IMR-90 (cell line): ENCODE results near the gene ARSD.

Experiments used
- BHLHE40 ChIP-seq: fragments of 150-350 bp; IDR thresholded peaks from 2 replicates; pipeline ENCODE4 v1.6.1; 2016; ENCODE audit warnings: mild to moderate bottlenecking, low read depth, low read length
- MAZ ChIP-seq: IDR thresholded peaks from 2 replicates; pipeline ENCODE4 v1.6.1; 2012; ENCODE audit warnings: low read depth, mild to moderate bottlenecking, low read length, improper control_type of control experiment, moderate library complexity, borderline replicate concordance
- MXI1 ChIP-seq: IDR thresholded peaks from 2 replicates; pipeline ENCODE4 v1.6.1; 2012; ENCODE audit warnings: low read depth, mild to moderate bottlenecking, low read length, moderate library complexity, borderline replicate concordance
- NFE2L2 ChIP-seq: fragments of 150-350 bp; IDR thresholded peaks from 2 replicates; pipeline ENCODE4 v1.6.1; 2016; ENCODE audit warnings: low read depth, mild to moderate bottlenecking, low read length

GRCh38 chrX:2969021-2969420 lies 39.9 kb upstream of the ARSD start:
- TF ChIP-seq MXI1 (no peak), BHLHE40 (no peak), NFE2L2 (no peak), MAZ (no peak)
